HG03469 (cell line): ENCODE measurements around the gene SPIN1.

ENCODE experiments used
- ATAC-seq: cut with Tn5 transposase; IDR thresholded peaks from one replicate; pipeline ENCODE4 v1.9.1; 2021; ENCODE audit warnings: mild to moderate bottlenecking, moderate library complexity, moderate number of reproducible peaks; ENCODE audit not compliant: unreplicated experiment

Gene SPIN1

DNA sequence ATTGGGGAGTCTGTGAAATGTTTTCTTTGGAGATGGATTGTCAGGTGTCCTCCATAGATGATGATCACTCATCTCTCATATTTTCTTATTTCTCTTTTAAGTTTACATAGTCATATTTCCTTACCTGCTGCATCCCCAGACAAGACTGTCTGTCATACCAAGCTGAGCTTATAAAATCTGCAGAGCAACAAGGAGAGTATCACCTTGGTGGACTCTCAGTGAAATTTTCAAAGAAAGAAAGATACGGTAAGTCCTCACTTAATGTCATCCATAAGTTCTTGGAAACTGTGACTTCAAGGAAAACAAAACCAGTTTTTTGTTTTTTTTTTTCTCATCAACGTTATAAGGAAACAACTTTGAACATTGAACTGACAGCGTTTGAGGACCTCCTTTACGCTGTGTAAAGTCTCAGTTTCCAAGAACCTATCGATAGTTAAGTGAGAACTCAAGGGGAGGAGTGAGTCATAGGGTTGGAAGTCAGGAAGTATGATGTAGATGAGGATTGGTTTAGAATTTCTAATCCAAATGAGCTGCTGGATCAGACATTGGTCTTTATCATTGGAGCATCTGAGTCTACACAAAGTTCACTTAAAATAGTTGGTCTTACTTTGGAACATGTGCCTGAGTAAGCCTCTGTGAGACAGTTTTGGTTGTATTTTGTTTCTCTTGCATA lies 45.5 kb downstream of the SPIN1 start:
- ATAC-seq, result no peak

DNA sequence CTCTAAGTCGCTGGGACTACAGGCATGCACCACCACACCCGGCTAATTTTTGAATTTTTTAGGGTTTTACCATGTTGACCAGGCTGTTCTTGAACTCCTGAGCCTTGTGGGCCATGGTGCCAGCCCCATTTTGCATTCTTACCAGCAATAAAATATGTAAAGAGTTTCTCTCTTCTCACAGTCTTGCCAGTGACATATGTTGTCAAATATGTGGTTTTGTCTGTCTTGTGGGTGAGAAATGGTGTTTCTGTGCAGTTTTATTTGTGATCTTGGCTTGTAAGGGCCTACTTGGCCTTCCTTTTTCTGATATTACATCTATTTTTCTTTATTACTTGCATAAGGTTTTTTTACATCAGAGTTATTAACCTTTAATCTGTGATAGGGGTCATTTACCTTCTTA lies 47.1 kb downstream of the SPIN1 start:
- ATAC-seq, result no peak

DNA sequence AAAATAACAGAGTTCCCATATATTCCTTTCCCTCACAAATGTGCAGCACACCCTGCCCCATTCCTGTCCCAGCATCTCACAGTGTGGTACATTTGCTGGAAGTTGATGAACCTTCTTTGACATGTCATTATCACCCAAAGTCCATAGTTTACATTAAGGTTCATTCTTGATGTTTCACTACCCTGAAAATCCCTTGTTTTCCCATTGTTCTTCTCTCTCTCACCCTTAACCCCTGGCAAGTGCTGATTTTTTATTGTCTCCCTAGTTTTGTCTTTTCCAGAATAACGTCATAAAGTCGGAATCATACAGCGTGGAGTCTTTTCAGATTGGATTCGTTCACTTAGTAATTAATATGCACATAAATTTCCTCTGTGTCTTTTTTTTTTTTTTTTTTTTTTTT lies 48.1 kb downstream of the SPIN1 start:
- ATAC-seq, result no peak

- no peak for ATAC-seq
These were observed 49.2 kb downstream of the SPIN1 start for GRCh38 chr9:88437210-88438146.

DNA sequence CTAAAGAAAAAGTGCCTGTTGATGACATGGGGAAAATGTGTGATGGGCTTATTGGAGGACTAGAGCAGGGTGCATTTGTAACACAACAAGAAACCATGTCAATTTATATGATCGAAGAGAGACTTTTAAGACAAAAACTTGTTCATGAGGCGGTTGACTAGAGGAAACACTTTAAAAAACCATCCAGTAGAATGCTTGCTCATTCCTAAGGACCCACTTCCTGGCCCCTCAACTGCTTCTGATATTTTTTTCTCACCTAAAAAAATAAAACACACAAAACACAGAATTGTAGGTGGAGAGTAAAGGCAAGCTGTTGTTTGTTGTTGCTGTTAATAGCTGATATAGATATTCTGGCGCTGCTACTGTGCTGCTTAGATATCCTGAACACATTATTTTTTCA lies 50.6 kb downstream of the SPIN1 start:
- ATAC-seq, result no peak

DNA sequence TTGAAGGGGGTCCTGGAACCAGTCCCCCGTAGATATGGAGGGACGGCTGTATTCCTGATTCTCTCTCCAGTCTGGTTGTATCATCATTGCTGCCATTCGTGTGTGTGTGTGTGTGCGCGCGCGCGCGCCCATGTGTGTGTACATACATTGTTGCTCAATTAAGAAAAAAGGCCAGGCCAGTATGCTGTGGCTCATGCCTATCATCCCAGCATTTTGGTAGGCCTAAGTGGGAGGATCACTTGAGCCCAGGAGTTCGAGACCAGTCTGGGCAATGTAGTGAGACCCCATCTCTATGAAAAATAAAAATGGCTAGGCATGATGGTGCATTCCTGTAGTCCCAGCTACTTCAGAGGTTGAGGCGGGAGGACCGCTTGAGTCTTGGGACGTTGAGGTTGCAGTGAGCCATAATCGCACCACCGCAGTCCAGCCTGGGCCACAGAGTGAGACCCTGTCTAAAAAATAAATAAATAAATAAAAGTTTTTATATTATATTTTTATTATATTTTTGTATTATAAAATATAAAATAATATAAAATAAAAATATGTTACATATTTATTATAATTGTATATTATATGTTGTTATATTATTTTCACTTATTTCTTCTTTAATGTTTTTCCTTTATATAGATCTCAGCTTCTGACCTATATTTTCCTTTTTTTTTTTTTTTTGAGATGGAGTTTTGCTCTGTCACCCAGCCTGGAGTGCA lies 53.2 kb downstream of the SPIN1 start:
- no peak for ATAC-seq

- no peak for ATAC-seq
These were observed 55.4 kb downstream of the SPIN1 start for GRCh38 chr9:88443480-88444113.

- no peak for ATAC-seq
These were observed 58.5 kb downstream of the SPIN1 start for GRCh38 chr9:88446728-88447127.

- ATAC-seq, result no peak
These were observed 59.2 kb downstream of the SPIN1 start for GRCh38 chr9:88447431-88447830.

DNA sequence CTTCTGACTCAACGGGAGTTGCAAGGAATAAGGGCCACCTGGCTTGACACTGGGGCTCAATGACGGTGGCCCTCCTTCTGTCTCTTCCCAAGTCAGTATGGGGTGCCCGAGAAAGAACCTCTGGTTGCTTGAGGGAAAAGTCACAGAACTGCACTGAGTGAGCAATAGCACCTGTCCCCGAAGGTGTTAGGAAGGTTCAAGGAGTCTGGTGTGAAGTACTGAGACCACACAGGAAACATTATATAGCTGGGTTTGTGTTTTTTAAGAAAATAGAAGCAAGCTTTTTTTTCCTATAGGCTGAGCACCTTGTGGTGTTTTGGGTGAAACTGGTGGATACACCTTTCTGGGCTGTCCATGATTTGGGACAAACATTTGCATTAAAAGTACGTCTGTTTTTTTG lies 62.9 kb downstream of the SPIN1 start:
- ATAC-seq, result no peak

DNA sequence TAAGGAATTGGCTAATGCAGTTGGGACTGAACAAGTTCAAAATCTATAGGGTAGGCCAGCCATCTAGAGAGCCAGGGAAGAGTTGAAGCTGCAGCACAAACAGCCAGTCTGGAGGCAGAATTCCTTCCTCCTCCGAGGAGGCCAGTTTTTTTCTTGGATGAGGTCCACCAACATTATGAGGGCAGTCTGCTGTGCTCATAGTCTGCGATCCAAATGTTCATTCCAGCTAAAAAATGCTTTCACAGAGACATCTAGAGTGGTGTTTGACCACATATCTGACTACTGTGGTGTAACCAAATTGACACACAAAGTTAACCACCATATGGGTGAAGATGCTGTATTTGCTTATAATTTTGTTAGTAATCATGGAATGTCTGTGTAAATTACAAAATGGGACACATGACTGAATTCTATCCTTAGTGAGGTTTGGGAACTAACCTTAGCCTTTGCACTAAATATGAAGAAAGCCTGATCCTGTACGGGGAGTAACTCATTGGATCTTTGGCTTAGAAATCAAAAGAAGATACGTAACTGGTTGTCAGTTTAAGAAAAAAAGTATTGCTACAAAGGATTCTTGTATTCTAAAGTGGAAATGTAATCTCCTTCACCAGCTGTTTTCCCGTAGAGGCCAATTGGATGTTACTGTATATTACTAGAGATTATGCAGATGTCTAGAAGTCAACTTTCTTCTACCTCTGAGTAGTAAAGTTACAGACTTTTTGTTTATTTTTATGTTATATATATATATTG lies 70.6 kb downstream of the SPIN1 start:
- ATAC-seq, result no peak

- ATAC-seq, result no peak
These were observed 72.5 kb downstream of the SPIN1 start for GRCh38 chr9:88460587-88461332.

- no peak for ATAC-seq
These were observed 73.9 kb downstream of the SPIN1 start for GRCh38 chr9:88462191-88462590.

GRCh38 chr9:88464851-88465250 lies 76.6 kb downstream of the SPIN1 start:
- no peak for ATAC-seq

- no peak for ATAC-seq
These were observed 80.0 kb downstream of the SPIN1 start for GRCh38 chr9:88468226-88468625.

DNA sequence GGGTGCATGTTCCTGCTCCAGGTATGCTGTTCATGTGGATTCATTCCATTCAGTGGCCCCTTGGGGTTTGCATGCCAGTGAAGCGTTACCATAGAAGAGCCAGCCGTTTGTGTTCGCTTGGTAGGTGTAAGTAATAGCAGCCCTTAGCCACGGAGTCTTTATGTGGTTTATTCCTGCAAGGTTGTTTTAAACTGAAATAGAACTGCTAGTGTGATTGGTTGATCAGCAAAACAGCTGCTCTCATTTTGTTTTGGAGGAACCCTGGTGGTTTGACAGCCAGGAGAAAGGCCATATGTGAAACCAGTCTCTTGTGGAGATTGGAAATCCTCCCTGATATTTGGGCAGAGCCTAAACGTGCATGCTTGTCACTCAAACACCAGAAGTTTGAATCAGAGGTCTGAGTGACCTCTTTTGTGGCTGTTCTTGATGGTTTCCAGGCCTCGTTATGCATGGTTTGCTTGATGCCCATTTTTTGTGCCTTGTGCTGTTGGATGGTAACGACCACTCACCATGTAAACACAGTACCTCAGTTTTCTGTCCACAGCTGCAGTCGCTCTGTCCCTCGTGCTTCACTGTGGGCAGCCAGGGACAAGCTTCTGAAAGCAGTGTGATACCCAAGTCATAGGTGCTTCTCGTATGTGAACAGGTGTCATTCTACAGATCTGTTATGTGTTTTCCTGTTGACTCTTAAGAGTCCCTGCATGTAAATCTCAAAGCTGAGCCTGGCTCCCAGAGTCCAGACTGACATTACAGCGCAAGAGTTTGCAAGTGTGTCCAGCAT lies 88.4 kb downstream of the SPIN1 start:
- no peak for ATAC-seq

DNA sequence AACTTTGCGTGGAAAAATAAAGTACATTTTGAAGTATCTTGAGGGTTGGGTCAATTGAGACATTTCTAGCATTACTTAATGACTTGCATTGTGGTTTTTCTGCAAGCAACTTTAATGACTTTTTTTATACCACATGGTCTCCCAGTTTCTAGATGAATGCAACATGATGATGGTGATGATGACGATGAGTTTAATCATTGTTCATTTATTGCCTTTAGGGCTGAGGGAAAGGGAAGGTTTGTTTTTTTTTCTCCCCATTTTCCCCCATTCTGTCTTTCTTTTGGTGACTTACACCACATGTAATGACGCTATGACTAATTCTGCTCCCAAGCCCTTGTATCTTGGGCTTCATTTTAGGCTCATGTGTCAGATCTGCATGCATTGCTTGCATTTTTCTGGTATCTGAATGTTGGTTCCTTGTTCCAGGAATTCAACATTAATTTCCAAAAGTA lies 89.1 kb downstream of the SPIN1 start:
- ATAC-seq, result no peak

DNA sequence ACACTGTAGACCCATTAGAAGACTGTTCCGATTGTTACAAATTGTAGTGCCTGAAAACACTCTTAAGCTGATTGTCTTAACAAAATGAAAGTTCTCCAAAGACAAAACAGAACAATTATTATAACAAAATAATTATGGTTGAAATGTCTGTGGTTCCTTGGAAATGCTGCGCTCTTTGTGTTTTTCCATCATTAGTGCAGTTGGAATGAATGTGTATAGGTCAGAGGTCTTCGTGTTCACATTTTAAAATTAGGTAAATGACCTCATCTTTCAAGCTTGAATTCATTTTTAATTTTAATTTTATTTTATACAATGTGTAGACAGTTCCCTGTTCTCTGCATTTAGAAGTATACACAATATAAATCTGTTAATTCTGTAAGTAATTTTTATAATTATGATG lies 90.0 kb downstream of the SPIN1 start:
- no peak for ATAC-seq

DNA sequence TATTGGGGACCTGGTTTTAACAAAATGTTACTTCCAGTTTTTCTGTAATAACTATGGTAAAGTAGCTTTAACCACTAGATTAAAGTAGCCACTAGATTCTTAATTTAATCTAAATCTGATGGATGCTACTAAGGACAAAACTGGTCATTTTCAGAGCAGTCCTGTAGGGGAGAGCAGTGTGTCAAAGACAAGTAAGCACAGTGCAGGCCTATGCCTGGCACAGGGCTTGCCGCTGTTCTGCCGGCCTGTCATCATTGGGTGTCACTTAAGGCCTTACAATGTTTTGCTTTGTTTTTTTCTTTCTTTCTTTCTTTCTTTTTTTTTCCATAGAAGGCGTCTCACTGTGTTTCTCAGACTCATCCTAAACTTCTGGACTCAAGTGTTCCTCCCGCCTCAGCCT lies 93.7 kb downstream of the SPIN1 start:
- no peak for ATAC-seq
